NCI-H345 treated with DMSO at 0.1 percent for 48 hours (cell line): ENCODE results near the gene USP31.

Experiments
- DNase-seq: peaks from one replicate; lab custom pipeline; 2025; ENCODE audit not compliant: unreplicated experiment; lab: John Stamatoyannopoulos, UW

Gene USP31

DNA sequence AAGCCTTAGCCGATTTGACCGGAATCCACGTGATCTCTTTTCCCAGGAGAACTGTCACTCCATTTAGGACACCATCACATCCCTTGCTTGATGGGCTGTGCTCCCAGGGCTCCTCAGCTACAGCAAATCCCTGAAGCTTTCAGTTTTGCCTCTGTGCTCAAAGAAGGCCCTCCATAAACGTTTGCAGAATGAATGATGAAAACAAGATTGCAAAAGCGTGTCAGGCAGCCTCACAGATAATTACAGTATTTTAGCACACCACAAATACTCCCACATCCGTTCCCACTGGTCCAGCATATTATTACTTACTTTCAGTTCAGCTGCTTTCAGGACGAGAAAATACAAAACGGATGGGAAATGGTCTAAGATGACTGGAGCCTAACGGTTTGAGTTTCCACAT lies 84.6 kb downstream of the USP31 start:
- no peak for DNase-seq

DNA sequence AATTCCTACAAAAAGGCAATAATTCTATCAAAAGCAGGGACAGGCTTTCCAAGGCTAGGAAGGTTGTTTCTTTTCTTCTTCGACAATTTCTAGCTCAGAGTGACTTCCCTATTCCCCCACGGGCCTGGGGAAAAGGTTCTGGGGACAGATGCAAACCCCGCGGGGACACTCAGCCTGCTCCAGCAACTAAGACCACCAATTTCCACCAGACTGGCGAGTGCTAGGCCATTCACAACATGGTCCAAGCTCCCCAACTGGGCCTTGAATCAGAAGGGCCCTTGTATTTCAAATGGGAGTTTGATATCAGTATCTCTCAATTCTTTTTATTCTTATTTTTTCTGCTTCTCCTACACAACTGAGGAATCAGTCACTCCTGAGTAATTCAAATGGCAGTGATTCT lies 86.7 kb downstream of the USP31 start:
- no peak for DNase-seq

DNA sequence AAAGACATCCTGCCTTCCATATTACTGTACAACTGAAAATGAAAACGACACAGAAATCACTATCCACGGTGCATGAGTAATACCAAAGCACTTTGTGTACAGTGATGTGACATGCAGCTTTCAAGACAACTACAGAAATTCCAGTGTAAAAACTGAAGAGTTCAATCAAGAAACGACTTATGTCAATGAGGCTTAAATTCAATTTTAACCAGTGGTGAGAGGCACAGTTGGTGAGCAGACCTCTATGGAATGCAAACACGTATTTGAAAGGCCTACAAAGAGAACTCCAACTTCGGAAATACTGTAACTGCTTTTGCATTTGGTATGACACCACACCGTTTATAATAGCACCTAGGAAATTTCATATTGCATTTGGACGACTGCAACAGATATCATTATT lies 87.6 kb downstream of the USP31 start:
- no peak for DNase-seq

DNA sequence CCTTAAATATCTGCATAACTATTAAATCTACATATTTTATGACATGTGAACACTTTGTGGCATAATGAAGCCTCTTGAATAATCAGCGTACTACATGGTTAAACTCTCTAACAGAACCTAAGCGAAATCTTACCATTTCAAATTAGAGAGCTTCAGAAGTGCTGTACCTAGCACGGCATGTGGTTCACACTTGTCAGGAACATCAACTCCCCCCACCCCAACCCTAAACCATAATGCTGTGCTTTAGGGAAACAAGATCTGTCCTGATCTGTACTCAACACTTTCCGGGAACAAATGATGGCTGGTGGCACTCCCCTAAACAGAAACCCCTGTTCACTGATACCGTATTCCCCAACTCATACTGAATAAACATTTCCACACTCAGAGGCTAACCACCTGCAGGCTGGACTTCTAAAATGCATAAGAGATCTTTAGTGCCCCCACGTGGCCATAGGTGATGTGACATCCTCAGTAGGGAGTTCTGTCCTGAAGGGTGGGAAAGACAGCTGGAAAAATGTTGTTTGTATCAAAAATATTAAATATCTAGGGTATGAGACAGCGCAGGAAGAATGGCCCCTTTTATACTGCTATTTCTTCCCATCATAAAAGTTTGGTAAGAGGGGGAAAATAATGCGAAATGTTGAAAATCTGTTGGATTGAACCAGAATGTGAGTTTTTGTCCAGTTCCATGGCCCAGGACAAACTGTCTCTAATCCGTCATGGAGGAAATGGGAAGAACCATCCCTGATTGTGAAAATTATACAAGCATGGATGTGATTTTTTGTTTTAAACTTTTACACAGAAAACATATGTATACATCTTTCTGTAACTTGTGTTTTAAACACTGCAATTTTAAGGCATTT lies 88.6 kb downstream of the USP31 start:
- peak; percentile 56 for DNase-seq

DNA sequence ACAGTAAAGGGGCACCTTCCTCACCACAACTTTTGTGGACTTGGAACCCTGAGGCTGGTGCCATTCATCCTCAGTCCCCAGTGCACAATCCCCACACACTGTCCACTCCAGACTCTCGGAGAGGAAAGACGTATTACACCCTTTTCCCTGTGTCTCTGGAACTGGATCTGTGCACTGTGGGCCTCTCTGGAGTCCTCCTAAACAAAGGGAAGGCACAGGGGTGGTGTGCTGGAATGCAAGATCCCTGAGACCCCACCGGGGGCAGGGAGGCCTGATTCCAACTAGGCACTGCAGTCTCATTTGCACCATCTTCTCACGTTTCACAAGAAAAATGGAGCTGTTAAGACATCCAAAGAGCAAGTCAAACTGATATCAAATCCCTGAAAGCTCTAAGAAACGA lies 89.8 kb downstream of the USP31 start:
- no peak for DNase-seq

DNA sequence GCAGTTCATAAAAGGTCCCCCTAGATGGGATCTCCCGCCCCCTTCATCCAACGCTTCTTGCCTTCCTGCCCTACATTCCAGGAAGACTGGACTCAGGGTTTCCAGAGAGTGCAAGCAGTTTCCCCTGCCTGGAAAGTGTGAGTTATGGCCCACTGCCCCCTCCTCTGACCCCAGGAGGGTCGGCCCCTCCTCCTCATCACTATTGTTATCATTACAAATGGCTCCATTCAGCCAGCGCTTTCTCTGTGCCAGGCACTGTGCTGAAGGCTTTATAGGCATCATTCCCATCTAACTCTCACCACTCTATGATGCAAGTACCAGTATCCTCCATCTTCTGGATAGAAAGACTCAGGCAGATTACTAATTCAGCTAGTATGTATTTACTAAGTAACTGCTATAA lies 90.7 kb downstream of the USP31 start:
- DNase-seq = no peak

DNA sequence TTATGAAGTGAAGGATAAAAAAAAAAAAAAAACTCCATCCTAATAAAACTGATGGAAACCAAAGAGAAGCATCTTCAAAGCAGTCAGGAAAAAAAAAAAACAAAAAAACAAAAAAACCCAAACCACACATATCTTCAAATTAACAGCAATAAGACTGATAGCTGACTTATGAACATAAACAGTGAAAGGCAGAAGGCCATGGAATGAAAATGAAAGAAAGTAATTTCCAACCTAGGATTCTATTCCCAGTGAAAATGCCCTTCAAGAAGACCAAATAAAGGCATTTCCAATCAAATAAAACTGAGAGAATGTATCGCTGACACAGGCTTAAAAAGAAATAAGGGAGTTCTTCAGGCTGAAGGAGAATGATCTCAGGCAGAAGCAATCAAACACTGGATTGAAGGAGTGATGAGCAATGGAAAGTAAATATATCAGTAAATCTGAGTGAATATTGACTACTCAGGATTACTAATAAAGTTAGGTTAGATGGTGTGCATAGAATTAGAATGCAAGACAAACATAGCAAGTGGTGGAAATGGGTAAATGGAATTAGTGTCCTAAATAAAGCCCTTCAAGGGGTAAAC lies 92.1 kb downstream of the USP31 start:
- DNase-seq = no peak

DNA sequence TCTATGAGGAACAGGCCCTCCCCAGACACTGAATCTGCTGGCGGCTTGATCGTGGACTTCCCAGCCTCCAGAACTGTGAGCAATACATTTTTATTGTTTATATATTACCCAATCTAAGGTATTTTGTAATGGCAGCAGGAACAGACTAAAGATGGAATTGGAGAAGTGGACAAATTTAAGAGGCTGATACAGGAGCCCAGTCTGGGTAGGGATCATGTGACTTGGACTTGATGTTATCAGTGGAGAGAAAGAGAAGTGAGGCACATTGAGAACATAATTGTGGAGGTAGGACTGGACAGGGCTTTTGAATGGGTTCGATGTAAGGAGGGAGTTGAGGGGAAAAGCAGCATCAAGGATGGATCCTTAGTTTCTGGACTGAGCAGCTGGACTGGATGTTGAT lies 93.8 kb downstream of the USP31 start:
- no peak for DNase-seq

DNA sequence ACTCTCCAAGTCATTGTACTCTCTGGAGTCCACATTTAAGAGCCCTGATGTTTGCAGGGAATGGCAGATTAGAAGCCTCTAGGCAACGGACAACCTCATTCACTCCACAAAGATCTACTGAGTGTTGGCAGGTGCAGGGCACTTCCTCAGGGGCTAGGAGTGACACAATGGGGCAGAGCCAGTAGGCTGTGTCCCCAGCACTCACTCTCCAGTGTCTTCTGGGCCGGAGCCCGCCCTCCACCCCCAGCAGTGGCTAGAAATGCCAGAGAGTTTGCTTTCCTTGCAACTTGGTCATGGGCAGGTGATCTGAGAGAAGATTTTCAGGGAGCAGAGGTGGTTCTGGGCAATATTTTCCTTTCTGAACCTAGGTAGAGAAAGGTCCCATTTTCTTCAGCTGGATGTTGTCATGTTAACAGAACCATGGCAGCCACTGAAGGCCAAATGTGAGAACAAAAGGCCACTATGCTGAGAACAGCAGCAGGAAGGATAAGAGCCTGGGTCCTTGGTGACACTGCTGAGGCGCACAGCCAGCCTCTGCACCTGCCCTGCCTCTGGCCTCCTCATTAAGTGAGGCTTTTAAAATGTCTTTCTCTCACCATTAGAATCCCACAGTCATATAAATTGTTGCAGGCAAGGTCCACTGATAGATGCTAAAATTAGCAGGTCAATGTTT lies 96.2 kb downstream of the USP31 start:
- DNase-seq = no peak

DNA sequence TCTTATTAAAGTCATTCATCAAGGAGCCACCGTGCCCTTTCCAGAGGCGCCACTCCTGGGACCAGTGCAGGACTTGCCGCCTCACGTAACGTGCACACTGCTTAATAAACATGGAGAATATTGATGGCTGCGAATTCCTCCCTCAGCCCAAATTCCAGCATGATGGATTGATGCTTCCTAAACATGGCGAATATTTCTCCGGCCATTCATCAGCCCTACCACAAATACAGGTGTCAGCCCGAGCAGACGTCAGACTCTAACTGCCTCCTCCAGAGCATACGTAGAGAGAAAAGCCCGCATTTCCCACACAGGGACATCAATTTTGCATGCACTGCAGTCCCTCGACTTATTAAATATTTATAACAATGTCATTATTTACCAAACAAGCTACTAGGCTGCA lies 97.0 kb downstream of the USP31 start:
- DNase-seq = no peak

DNA sequence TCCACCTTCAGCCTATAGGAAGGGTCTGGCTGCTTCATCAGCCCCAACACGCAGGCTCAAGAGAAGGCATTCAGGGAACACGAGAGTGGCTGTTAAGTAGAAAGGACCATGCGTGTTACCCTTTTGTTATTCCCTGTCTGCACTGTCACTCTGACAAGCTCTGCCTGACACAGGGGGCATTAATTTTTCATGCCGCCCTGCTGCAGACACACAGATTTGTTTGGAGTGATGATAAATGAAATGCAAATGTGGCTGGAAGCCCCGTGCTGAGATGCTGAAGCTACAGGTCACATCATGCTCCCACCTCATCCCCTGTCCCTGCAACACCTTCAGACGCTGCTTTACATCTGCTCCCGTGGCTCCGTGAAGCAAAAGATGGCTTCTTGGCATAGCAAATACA lies 97.7 kb downstream of the USP31 start:
- DNase-seq = no peak

DNA sequence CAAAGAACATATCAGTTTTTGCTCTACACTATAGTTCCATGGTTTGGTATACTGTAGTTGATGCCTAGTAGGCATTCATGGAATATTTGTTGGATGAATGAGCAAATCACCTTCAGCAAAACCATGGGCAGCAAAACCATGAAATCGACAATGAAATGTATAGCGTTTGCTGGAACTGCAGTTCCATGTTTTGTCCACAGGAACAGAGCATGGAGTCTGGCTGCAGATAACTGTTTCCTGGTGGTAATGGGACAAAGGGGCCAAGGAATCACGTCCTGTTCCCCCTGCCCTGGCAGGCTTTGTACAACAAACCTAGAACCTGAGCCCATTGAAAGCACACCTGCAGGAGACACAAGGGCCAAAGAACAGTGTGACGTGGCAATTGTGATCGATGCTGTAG lies 101.1 kb downstream of the USP31 start:
- DNase-seq = no peak

DNA sequence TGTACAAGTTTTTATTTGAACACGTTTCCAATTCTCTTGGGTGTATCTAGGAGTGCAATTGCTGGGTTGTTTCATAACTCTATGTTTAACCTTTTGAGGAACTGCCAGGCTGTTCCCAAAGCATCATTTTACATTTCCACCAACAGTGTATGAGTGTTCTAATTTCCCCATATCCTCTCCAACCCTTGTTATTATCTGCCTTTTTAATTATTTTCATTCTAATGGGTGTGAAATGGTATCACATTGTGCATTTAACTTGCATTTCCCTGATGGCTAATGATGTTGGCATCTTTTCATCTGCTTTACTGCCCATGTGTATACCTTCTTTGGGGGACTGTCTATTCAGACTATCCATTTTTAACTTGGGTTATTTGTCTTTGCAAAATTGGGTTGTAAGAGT lies 104.2 kb downstream of the USP31 start:
- DNase-seq = no peak

DNA sequence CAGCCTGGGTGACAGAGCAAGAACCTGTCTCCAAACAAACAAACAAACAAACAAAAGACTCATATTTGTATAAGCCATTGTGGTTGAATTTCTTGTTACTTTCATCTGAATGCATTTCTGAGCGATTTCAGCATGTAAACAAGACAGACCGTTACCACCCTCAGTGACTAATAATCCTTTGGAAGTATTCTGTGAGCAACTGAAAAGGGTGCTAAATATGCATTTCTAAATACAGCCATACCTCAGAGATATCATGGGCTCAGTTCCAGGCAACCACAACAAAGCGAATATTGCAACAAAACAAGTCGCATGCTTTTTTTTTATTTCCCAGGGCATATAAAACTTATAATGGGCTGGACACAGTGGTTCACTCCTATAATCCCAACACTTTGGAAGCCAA lies 109.0 kb downstream of the USP31 start:
- no peak for DNase-seq

DNA sequence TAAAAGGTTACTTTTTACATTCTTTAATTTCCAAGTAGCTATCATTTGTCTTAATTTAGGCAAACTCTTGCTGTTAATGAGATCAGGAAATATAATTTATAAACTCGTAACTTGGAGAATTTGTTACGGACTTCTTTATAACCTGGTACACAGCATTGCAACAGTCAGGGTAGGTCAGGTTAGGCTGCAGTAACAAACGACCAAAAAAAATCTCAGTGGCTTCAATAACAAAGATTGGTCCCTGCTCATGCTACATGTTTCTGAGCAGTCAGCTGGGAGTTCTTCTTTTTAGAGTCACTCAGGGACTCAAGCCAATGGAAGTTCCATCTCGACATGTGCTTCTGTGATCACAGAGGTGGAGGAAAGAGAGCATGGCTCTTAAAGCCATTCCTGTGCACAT lies 110.1 kb downstream of the USP31 start:
- no peak for DNase-seq

DNA sequence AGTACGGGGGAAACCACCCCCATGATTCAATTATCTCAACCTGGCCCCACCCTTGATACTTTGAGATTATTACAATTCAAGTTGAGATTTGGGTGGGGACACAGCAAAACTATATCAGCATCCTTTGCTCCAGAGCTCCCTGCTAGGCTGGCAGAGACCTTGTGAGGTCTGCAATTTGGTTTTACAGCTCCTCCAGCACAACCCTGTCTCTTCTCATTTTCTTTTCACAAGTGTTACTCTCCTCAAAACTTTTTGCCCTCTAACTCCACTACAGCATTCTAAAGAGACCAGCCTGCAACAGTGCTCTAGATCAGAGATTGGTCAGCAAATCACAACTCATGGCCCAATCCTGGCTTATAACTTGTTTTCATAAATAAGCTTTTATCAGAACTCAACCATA lies 114.0 kb downstream of the USP31 start:
- DNase-seq = no peak

DNA sequence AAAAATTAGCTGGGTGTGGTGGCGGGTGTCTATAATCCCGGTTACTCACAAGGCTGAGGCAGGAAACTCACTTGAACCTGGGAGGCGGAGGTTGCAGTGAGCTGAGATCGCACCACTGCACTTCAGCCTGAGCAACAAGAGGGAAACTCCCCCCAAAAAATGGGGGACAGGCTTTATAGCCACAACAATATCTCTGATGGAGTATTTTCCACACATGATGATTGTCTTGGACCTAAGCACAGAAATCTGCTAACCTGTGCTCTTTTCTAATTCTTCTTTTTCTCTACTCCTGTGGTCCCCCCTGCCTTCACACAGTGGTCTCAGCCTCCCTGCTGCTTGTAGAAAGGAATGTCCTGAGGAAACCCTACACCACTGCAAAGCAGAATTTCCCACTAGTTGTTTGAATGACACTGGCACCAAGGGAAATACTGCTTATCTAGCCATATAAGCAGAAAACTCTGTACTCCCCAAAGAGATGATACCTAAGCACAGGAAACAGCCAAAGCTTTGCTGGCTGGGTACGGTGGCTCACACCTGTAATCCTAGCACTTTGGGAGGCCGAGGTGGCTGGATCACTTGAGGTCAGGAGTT lies 117.6 kb downstream of the USP31 start:
- no peak for DNase-seq

DNA sequence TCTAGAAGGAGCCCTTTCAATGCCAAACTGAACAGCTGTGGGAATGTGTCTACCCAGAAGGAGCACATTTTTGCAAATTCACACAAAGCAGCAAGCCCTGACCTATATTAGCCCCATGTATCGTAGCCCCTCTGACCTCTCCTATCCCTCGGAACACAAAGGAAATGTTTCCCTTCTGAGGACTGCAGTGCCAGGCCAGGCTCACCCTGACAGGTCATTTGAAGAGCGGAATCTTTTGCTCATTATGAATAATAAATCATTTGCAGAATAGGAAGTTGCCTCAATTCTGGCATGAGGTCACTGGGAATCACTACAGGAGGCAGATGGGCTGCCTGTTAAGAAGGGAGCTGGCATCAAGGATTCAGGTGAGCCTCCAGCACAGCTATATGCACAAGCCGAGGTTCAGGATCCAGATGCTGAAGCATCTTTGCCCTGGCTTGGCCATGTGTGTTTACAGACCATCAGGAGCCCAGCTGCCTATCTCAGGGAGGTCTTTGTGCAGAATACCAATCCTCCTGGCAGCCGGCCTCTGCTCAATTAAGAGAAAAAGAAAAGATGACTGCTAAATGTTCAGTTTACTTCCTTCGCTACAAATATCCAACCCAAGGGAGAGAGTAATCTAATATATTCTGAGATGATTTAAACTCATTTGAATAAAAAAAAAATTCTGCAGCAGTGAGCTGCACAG lies 119.4 kb downstream of the USP31 start:
- DNase-seq = no peak

DNA sequence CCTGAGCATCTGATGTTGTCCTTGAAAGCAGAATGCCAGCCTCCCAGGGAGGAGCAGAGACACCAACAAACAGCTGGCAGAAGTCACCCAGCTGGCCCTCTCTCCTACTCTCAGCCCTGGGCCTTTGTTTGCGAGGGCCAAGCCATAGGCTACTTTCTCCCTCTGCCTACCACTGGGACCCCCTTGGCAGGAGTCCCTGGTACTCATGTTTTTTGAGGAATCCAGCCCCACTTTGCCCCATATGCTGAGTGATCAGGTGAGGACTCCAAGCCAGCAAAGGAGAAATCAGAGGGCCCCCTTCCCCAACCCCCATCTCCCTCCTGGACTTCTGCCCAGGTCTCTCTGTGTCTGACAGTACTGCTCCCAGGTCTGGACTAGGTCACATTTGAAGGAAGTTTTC lies 121.9 kb downstream of the USP31 start:
- DNase-seq = no peak

DNA sequence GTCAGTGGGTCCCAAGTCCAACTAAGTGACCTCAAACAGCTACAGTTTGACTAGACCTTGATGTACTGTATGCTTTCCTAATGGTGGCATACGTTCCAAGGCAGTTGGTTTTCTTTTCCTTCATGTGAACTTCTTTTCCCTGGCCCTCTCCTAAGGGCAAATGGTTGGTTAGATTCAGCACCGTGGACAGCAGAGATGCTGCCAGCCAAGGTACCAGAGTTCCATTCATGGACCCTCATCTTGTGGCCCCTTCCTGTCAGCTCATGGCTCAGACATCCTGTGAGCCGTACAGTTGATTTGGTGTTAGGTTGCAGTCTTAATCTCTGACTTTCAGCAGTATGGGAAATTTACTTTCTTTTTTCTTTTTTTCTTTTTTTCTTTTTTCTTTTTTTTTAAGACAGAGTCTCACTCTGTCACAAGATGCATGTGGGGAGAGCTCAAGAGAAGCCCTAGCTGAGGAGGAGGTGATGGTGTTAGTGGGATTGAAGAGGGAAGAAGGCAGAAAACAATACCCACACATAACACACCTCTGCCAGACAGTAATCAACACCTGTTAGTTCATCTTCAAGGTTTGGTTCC lies 122.4 kb downstream of the USP31 start:
- no peak for DNase-seq

DNA sequence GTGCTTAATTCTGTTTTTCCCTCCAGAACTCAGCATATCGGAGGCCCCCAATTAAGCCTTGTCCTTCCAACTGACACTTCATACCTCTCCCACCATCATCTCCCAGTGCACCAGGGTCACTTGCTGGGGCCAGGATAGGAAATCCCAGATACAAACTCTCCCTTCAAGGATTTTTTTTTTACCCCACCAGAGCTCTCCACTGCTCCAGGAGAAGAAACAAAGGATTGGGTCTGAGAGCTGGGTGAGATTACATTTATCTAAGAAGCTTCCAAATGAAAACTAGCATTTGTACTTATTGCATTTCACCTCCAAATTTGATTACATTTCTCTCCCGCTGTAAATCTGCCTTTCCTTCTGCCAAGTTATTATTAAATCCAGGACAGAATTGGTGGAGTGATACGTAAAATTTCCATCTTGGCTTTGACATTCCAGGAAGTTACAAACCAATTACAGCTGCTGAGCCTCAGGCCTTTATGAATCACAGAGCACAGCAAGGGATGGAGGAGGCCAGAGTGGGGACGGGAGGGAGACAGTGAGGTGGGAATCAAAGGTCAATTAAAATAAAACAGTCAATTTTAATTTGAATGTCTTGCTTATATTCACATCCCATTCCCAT lies 123.5 kb downstream of the USP31 start:
- no peak for DNase-seq
